GM12864 (cell line): Measurements from ENCODE around the gene CLECL1.
"Not testable (repeated sequence)": the region's sequence is repeated elsewhere in the genome, so short reads cannot be mapped to it uniquely, and the experiment has no call there.

Source experiments
- DNase-seq: peaks from one replicate; pipeline ENCODE4 v3.0.0-alpha.2; 2011; ENCODE audit warnings: low read depth
- H3K4me3 ChIP-seq: 2 replicates; pipeline ENCODE4 v1.5.1; 2011; ENCODE audit warnings: mild to moderate bottlenecking, low read depth, low read length, control low read depth
- TF ChIP-seq, protein P1 (sequence below): IDR thresholded peaks from 2 replicates; pipeline ENCODE4 v1.5.1; 2011; ENCODE audit warnings: low read depth, mild to moderate bottlenecking, moderate library complexity, low read length, control low read depth, inconsistent platforms; ENCODE audit errors: missing control alignments

Gene CLECL1

DNA sequence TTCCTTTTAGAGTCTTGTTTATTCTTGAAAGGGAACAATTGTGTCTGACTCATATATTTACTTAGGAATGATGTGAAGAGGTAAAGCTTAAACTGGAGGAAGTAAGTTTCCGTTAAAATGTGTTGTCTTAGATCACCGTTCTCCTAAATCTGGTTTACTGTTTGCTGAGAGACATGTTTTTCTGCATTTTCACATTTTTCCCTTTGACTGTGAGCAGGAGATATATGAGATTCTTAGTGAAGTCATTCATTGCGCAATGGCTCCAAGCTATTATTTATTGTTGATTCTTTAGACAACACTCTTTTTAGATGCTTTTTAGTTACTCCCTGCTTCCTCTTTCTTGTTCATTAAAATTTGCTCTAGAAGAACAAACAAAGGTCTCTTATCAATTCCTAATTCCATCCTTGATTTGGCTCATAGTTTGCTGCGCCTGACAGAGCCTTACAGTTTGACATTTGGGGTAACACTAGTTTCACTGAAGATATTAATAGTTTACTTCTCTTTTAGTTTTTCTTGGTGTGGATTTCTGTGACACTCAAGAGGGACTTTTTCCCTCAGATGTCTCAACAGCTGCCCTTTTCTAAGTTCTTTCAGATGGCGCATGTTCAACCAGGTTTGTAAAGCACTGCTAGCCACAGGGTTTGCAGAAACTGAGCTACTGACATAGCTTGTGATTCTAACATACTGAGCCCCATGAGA lies 11.4 kb downstream of the CLECL1 start:
- TF ChIP-seq, protein P1, sequence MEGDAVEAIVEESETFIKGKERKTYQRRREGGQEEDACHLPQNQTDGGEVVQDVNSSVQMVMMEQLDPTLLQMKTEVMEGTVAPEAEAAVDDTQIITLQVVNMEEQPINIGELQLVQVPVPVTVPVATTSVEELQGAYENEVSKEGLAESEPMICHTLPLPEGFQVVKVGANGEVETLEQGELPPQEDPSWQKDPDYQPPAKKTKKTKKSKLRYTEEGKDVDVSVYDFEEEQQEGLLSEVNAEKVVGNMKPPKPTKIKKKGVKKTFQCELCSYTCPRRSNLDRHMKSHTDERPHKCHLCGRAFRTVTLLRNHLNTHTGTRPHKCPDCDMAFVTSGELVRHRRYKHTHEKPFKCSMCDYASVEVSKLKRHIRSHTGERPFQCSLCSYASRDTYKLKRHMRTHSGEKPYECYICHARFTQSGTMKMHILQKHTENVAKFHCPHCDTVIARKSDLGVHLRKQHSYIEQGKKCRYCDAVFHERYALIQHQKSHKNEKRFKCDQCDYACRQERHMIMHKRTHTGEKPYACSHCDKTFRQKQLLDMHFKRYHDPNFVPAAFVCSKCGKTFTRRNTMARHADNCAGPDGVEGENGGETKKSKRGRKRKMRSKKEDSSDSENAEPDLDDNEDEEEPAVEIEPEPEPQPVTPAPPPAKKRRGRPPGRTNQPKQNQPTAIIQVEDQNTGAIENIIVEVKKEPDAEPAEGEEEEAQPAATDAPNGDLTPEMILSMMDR: no peak
- no peak overlapping the region for H3K4me3 ChIP-seq
- DNase-seq: peak; percentile 69

DNA sequence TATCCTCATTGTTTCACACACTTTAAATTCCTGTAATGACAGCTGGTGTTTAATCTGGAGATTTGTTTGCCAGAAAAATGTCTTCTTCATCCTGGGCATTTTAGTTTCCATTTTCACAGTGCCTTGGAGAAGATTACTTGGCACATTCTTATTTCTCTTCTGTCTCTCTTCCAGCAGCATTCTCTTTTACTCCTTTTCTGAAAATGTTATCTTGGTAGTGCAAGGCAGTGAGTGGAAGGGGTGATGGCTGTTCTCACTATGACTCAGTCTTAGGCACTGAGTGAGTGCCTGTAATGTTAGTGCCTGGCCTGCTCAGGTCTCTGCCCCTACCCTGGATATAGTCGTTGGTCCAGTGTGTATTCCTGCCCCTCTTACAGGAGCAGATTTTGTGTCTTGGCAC lies 13.1 kb downstream of the CLECL1 start:
- no peak overlapping the region for H3K4me3 ChIP-seq
- DNase-seq: no peak
- TF ChIP-seq, protein P1: no peak

DNA sequence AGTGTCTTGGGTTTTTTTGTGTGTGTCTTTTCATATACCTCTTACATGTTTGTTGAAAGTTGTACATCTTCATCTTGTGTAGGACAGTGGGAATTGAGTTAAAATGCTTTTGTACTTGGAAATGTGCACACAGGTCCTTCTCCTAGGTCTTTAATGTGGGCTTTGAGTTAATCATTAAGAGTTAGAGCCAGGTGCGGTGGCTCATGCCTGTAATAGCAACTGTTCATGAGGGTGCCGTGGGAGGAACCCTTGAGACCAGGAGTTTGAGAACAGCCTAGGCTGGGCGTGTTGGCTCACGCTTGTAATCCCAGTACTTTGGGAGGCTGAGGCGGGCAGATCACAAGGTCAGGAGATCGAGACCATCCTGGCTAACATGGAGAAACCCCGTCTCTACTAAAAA lies 13.9 kb downstream of the CLECL1 start:
- no peak overlapping the region for H3K4me3 ChIP-seq
- no peak for DNase-seq
- TF ChIP-seq, protein P1: no peak

DNA sequence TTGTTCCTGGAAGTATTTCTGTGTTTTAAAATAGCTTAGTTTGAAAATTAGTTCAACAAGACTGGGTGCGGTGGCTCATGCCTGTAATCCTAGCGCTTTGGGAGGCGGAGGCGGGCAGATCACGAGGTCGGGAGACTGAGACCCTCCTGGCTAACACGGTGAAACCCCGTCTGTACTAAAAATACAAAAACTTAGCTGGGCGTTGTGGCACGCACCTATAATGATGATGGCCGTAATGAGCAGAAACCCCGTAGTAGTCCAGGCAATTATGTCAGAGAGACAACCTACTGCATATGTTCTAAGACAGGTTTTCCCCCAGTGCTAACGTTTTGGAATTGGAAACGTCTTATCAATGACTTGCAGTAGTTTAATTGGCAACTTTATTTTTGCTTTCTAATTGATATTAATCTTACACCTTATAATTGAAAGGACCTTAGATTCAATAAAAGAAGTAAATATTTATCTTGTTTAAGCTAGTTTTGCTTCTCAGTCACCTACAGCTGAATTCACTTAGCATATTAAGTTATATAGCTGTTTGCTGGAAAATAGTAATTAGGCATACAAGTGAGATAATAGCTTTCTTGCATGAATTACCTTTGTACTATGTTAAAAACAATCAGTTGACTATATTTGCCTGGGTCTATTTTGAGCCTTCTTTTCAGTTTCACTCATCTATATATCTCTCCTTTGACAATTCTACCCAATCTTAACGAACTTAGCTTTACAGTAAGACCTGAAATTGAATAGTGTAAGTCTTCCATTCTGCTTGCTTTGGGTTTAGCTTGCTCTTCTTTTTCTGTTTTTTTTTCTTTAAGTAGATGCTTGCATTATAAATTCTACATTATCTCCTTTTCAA lies 15.6 kb downstream of the CLECL1 start:
- H3K4me3 ChIP-seq: no peak overlapping the region
- TF ChIP-seq, protein P1: no peak
- no peak for DNase-seq

DNA sequence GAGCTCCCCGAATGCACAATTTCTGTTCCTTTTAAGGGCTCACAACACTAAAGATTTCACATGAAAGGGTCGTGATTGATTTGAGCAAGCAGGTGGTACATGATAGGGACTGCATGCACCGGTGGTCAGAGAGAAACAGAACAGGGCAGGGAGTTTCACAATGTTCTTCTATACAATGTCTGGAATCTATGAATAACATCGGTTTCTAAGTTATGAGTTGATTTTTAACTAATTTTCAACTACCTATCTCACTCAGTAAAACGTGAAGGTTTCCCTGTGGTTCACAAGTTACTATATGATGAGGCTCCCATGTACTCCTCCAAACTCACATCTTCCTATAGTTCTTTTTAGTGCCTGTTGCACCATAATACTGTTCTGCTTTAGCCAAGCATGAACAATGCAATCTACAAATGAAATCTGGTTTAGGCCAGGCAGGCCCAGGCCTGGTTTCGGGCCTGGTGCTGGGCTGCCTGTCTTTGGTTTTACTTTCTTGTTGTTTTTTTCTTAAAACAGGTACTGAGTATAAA lies 19.8 kb downstream of the CLECL1 start:
- not testable (repeated sequence) for H3K4me3 ChIP-seq, DNase-seq

- TF ChIP-seq, protein P1: no peak
Measured at GRCh38 chr12:9711664-9712063, 21.2 kb downstream of the CLECL1 start.

GRCh38 chr12:9710584-9711375 lies 22.1 kb downstream of the CLECL1 start:
- TF ChIP-seq, protein P1: no peak
- DNase-seq: no peak
- no peak overlapping the region for H3K4me3 ChIP-seq

More at GRCh38 chr12:9711664-9712063, 21.2 kb downstream of the CLECL1 start:
- no peak for DNase-seq
- H3K4me3 ChIP-seq: no peak overlapping the region
